Immature natural killer cell (primary cell): Measurements from ENCODE around the gene CRYBG1. TPM values are rescaled to one million over a fixed set of nuclear protein-coding genes. Genes with fewer than 3 reads are reported as not detected.

ENCODE experiments used
- DNase-seq, 3 donors: peaks; one replicate each; pipeline ENCODE4 v3.0.0; 2022; ENCODE audit warnings: mixed read lengths in 1 of 3
- H3K27ac Mint-ChIP-seq, 6 donors: one replicate each; pipeline ENCODE4 v1.8.0; 2020; ENCODE audit warnings: mixed read lengths in 6 of 6, mild to moderate bottlenecking in 5 of 6, inconsistent platforms in 4 of 6, moderate library complexity in 3 of 6
- H3K27me3 Mint-ChIP-seq, 3 donors: one replicate each; pipeline ENCODE4 v1.8.0; 2020 to 2021; ENCODE audit warnings: low read depth in 3 of 3, mild to moderate bottlenecking in 3 of 3, mixed read lengths in 3 of 3, moderate library complexity in 3 of 3, inconsistent platforms in 1 of 3
- H3K36me3 Mint-ChIP-seq, 3 donors: one replicate each; pipeline ENCODE4 v1.8.0; 2020; ENCODE audit warnings: mixed read lengths in 3 of 3, inconsistent platforms in 2 of 3, mild to moderate bottlenecking in 2 of 3
- H3K4me1 Mint-ChIP-seq, 2 donors: one replicate each; pipeline ENCODE4 v1.8.0; 2020; ENCODE audit warnings: inconsistent platforms in 2 of 2, mild to moderate bottlenecking in 2 of 2, mixed read lengths in 2 of 2, moderate library complexity in 1 of 2
- H3K4me3 Mint-ChIP-seq, 5 donors: one replicate each; pipeline ENCODE4 v1.8.0; 2020; ENCODE audit warnings: mild to moderate bottlenecking in 5 of 5, mixed read lengths in 5 of 5, inconsistent platforms in 3 of 5, moderate library complexity in 3 of 5
- H3K9me3 Mint-ChIP-seq, 6 donors: one replicate each; pipeline ENCODE4 v1.8.0; 2020; ENCODE audit warnings: mild to moderate bottlenecking in 6 of 6, mixed read lengths in 6 of 6, inconsistent platforms in 4 of 6, moderate library complexity in 3 of 6
- polyA plus RNA-seq, 3 donors: library from polyadenylated mRNA; unstranded; fragments of 300-500 nt; fragmentation: Illumina TruSeq; gene quantifications; one replicate each; pipeline ENCODE4 v1.2.3, GENCODE V29; 2021

CRYBG1 gene
- polyA plus RNA-seq, 3 donors from 2014 or later: 0.42 to 8.4 (median 3.2) TPM

DNA sequence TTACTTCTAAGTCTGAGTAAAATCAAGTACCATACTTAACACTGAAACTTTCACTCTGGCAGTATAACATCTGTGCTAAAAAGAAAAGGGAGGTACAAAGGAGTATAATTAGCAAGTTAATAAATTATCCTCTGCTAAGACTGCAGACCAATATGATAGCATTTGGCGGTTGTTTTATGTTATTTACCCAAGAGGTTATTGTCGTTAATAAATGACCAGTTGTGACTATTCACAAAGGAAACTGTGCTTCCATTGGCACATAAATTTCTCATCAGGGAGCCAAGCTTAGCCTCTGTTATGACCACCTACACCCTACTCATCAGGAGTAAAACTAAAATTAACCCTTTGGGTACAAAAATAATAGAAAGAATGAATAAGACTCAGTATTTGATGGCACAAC, 86.5 kb downstream of the CRYBG1 start:
- H3K27me3 Mint-ChIP-seq: peaks cover 0 to 3% (median 2%) of the 10 kb centered on the region in 3 donors
- no peak for DNase-seq
- no peak overlapping the region for H3K27ac Mint-ChIP-seq
- H3K36me3 Mint-ChIP-seq: no peaks in the 10 kb centered on the region
- H3K4me1 Mint-ChIP-seq: peaks cover 13 to 15% of the 10 kb centered on the region in 2 donors
- H3K9me3 Mint-ChIP-seq: no peaks in the 10 kb centered on the region
- H3K4me3 Mint-ChIP-seq: no peak overlapping the region

DNA sequence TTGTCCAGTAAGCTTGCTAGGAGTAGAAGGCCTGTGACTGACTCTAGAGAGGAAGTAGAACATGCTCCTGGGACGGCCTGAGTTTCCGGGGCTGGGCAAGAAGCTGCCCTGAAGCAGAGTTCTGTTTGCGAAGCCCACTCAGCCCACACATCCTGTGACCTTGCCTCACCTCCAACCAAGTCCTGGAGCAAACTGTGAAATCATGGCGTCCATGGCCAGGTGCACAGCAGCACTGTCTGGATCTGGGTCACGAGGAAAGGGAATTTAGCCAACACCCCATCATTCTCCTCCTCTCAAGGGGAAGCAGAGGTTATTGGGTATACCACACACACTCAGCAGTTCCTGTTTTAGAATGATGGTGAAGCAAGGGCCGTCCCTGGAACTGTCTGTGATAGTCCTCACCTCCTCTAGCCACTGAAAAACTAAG, 87.5 kb downstream of the CRYBG1 start:
- H3K9me3 Mint-ChIP-seq: no peaks in the 10 kb centered on the region
- peak overlapping the region in 5 of 6 donors; percentile 15 to 67 (median 52) for H3K27ac Mint-ChIP-seq
- peak in 2 of 3 donors; percentile 13 to 16 for DNase-seq
- peaks cover 13 to 15% of the 10 kb centered on the region in 2 donors for H3K4me1 Mint-ChIP-seq
- peak overlapping the region in 3 of 5 donors; percentile 3 to 18 (median 14) for H3K4me3 Mint-ChIP-seq
- H3K27me3 Mint-ChIP-seq: peaks cover 0 to 2% (median 0%) of the 10 kb centered on the region in 3 donors
- no peaks in the 10 kb centered on the region for H3K36me3 Mint-ChIP-seq

DNA sequence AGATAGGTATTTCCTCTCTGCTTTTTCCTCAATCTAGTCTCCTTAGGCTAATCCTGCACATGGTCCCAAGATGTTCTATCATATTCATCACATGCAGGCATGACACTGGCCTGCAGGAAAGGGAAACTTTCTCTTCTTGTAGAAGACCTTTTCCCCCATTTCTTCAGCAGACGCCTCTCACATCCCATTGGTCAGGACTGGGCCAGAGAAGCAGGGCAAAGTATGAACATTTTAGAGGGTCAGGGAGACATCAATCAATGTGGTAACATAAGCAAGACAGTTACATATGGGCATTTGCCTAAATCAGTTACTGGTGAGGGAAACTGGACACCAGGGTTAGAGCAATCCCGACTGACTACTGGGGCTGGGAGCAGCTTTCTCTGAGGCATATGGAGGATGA, 90.1 kb downstream of the CRYBG1 start:
- H3K4me1 Mint-ChIP-seq: peaks cover 13 to 15% of the 10 kb centered on the region in 2 donors
- no peak for DNase-seq
- H3K9me3 Mint-ChIP-seq: no peaks in the 10 kb centered on the region
- H3K27me3 Mint-ChIP-seq: no peaks in the 10 kb centered on the region
- no peak overlapping the region for H3K27ac Mint-ChIP-seq
- H3K36me3 Mint-ChIP-seq: no peaks in the 10 kb centered on the region
- no peak overlapping the region for H3K4me3 Mint-ChIP-seq

DNA sequence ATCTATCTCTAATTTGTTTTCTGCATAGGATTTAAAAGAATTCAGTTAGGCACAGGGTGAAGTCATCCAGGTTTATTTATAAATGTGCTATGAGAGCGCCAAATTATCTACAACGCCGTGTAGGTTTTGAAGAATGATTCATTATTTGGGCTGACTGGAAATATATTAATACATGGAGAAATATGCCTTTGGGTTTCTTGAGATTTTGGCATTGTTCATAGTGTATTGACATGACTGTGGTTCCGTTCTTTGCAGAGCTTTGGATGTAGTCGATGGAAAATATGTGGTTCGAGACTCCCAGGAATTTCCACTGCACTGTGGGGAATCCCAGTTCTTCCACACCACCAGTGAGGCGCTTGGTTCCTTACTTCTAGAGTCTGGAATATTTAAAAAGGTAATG, 90.9 kb downstream of the CRYBG1 start:
- no peak for DNase-seq
- H3K27me3 Mint-ChIP-seq: no peaks in the 10 kb centered on the region
- peaks cover 13 to 15% of the 10 kb centered on the region in 2 donors for H3K4me1 Mint-ChIP-seq
- H3K36me3 Mint-ChIP-seq: no peaks in the 10 kb centered on the region
- H3K4me3 Mint-ChIP-seq: no peak overlapping the region
- no peaks in the 10 kb centered on the region for H3K9me3 Mint-ChIP-seq
- H3K27ac Mint-ChIP-seq: no peak overlapping the region

DNA sequence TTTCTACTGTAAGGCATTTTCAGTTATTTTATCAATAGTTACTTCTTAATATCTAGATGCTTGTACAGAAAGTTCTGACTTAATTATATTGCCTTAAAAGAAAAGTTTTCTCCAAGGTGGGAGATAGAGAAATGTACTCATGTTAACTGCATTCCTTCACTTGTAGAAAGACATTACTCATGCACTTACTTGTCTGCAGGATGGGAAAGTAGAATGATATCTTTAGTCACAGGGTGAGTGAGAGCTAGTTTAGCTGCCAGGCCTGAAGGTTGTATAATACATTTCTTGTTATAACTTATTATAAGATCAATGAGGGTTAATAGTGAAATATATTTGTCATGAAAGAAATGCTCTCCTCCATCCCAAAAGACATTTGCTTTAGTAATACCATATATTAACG, 92.1 kb downstream of the CRYBG1 start:
- no peak overlapping the region for H3K4me3 Mint-ChIP-seq
- H3K36me3 Mint-ChIP-seq: no peaks in the 10 kb centered on the region
- H3K27ac Mint-ChIP-seq: no peak overlapping the region
- peaks cover 11 to 12% of the 10 kb centered on the region in 2 donors for H3K4me1 Mint-ChIP-seq
- no peaks in the 10 kb centered on the region for H3K9me3 Mint-ChIP-seq
- H3K27me3 Mint-ChIP-seq: peaks cover 0 to 1% (median 0%) of the 10 kb centered on the region in 3 donors
- DNase-seq: no peak

DNA sequence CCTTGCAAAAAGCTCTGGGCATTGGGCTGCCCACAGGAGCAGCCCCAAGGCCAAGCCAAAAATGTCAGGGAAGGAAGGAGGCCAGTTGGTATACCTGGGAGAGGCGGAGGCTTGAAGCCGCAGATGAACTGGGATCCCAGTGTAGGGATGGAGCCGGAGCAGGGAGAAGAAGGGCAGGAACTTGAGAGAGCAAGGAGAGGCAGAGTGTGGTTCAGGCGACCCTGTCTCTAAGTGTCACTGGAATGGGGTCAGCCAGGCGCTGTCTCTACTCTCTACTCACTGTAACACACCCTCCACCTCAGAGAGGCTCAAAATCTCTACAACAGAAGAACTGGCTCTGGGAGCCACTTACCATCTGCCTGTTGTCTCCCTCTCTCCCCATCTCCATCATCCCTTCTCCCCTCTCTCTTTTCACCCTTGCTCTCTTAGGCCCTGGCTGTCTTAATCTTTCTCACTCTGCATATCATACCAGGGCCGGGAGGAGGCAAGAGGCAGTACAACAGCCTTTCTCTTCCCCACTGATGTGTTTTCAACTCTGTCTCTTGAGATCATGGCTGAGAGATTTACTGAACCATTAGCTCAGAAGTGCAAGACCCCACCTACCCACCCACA, 93.3 kb downstream of the CRYBG1 start:
- Mint-ChIP-seq H3K9me3 (no peaks in the 10 kb centered on the region), H3K4me1 (no peaks in the 10 kb centered on the region), H3K27ac (no peak overlapping the region), H3K36me3 (no peaks in the 10 kb centered on the region), H3K4me3 (no peak overlapping the region), H3K27me3 (peaks cover 0 to 2% (median 0%) of the 10 kb centered on the region in 3 donors)
- no peak for DNase-seq

DNA sequence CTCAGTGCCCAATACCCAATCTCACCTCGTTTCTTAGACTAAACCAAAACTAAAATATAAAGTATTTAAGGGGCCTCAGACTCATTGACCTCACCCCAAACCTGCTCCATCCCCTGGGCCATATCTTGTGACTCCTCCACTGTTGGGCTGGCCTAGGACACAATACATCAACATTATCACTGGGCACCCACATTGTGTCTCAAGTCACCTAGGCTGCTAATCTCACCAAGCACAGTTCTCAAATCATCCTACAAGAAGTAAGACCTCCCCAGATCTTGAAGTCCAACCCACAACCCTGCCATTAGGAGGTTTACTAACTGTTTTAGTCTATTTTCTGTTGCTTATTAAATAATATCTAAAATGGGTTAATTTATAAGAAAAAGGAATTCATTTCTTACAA, 96.2 kb downstream of the CRYBG1 start:
- no peak overlapping the region for H3K4me3 Mint-ChIP-seq
- H3K4me1 Mint-ChIP-seq: no peaks in the 10 kb centered on the region
- H3K36me3 Mint-ChIP-seq: no peaks in the 10 kb centered on the region
- DNase-seq: no peak
- peaks cover 2 to 6% (median 2%) of the 10 kb centered on the region in 3 donors for H3K27me3 Mint-ChIP-seq
- no peak overlapping the region for H3K27ac Mint-ChIP-seq
- no peaks in the 10 kb centered on the region for H3K9me3 Mint-ChIP-seq

DNA sequence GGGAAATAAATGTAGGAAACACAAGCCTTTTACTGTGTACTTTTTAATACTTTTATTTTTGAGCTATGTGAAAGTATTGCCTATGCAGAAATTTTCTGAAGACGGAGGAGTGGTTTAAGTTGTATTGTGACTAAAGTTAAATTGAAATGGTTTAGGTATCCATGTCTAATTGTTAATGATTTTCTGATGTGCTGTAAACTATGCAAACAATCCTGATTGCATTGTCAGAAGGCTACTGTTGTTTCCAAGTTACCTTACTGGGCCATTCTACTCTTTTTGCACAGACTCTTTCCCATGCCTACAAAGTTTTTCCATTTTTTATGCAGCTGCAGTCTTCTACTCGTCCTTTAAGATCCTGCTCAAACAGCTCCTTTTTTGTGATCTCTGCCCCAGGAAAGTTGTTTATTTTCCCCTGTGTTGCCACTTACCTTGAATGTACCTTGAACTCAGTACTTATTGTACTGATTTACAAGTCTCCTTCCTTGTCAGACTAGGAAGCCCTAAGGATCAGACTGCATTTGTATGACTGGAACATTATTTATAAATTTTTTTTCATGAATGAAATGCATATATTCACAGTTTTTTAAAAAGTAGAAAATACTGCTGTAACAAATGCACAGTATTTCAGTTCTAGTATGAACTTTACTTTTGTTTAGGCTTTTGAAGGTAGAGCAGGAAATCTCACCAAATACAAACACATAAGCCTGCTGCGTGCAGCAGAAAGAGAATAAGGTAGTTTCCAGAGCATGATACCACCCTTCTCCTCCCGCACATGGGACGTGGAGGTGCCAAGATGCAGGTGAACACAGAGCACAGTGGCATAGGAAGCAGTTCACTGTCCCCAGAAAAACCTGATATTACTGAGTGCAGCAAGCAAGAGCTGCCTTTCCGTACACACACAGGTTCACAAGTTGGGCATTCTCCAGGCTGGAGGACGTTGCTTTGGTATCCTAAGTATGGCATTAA, 97.8 kb downstream of the CRYBG1 start:
- no peaks in the 10 kb centered on the region for H3K4me1 Mint-ChIP-seq
- no peak for DNase-seq
- no peaks in the 10 kb centered on the region for H3K9me3 Mint-ChIP-seq
- no peak overlapping the region for H3K27ac Mint-ChIP-seq
- peaks cover 2 to 10% (median 5%) of the 10 kb centered on the region in 3 donors for H3K27me3 Mint-ChIP-seq
- H3K4me3 Mint-ChIP-seq: no peak overlapping the region
- no peaks in the 10 kb centered on the region for H3K36me3 Mint-ChIP-seq

DNA sequence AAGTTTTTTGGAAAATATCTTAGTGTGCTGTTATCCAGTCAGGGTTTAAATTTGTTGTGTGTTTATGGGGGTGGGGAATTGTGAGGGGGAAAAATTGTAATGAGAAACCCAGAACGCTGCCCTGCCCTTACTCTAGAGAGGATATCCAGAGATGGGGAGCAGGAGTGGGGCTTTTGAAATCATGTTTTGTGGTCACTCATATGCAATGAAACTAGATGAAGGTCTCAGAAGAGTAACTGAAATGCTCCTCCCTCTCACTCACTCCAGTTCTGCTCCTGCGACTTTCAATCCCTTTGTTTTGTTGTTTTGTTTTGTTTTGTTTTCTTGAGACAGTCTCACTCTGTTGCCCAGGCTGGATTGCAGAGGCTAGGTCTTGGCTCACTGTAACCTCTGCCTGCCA, 100.0 kb downstream of the CRYBG1 start:
- no peak for DNase-seq
- Mint-ChIP-seq H3K27ac (no peak overlapping the region), H3K9me3 (no peaks in the 10 kb centered on the region), H3K4me1 (no peaks in the 10 kb centered on the region), H3K27me3 (peaks cover 2 to 10% (median 5%) of the 10 kb centered on the region in 3 donors), H3K4me3 (no peak overlapping the region), H3K36me3 (no peaks in the 10 kb centered on the region)

DNA sequence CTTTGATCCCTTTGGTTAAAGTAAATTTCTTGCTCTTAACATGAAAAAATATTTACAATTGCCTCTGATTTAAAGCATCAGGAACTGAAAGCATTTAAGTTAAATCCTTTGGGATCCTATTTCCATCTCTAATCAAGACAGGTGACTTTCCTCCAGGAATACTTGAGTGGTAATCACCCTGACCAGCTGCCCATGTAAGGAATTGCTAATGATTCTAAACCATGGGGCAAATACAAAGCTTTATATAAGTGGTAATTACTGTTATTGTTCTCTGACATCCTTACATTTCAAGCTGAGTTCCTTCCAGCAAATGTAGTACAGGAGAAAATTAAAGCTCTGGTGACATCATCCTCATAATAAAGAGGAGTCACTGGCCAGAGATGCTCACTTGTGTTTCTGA, 100.6 kb downstream of the CRYBG1 start:
- DNase-seq: no peak
- no peaks in the 10 kb centered on the region for H3K9me3 Mint-ChIP-seq
- no peaks in the 10 kb centered on the region for H3K36me3 Mint-ChIP-seq
- peaks cover 2 to 12% (median 5%) of the 10 kb centered on the region in 3 donors for H3K27me3 Mint-ChIP-seq
- H3K4me3 Mint-ChIP-seq: no peak overlapping the region
- no peak overlapping the region for H3K27ac Mint-ChIP-seq
- no peaks in the 10 kb centered on the region for H3K4me1 Mint-ChIP-seq

DNA sequence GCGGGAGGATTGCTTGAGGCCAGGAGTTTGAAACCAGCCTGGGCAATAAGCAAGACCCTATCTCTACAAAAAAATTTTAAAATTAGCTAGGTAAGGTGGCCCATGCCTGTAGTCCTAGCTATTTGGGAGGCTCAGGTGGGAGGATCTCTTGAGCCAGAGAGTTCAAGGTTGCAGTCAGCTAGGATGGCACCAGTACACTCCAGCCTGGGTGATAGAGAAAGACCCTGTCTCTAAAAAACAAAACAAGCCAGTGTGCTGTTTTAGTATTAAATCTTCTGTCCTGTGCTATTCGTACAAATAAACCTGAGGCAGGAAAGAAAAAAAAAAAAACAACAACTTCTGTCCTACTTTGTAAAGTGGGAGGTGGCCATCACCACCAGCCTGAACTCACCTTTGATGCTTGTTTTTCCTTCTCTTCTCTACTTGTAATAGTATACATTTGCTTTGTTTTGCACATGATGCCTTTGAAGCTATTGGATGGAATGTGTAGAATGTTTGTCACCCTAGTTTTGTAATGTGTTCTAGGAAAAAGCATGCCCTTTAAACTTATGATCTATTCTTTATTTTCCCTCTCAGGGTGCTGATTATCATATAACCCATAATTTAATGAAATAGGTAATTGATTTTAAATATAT, 102.5 kb downstream of the CRYBG1 start:
- no peak overlapping the region for H3K4me3 Mint-ChIP-seq
- H3K27me3 Mint-ChIP-seq: peaks cover 0 to 15% (median 10%) of the 10 kb centered on the region in 3 donors
- H3K4me1 Mint-ChIP-seq: no peaks in the 10 kb centered on the region
- DNase-seq: no peak
- no peaks in the 10 kb centered on the region for H3K9me3 Mint-ChIP-seq
- H3K27ac Mint-ChIP-seq: no peak overlapping the region
- no peaks in the 10 kb centered on the region for H3K36me3 Mint-ChIP-seq

DNA sequence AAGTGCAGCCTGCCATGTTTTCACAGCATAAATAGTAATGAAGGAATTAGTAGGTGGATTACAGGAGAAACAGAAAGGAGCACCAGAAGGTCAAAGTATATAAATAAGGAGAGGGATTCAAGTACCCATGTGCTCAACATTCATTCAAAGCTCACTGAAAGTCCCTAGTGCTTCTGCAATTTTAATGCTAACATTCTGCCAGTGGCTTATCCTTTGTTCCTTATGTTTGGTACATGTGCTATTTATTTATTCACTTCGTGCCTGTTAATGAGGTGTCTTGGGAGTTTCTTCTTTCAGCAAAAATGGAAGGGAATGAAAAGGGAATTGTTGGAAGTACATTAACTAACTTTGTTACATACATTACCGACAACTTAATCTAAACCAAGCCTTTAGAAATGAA, 105.7 kb downstream of the CRYBG1 start:
- Mint-ChIP-seq H3K27me3 (peaks cover 3 to 13% (median 13%) of the 10 kb centered on the region in 3 donors), H3K27ac (no peak overlapping the region), H3K4me3 (no peak overlapping the region), H3K9me3 (no peaks in the 10 kb centered on the region), H3K4me1 (no peaks in the 10 kb centered on the region), H3K36me3 (peaks cover 0 to 6% (median 0%) of the 10 kb centered on the region in 3 donors)
- DNase-seq: no peak

DNA sequence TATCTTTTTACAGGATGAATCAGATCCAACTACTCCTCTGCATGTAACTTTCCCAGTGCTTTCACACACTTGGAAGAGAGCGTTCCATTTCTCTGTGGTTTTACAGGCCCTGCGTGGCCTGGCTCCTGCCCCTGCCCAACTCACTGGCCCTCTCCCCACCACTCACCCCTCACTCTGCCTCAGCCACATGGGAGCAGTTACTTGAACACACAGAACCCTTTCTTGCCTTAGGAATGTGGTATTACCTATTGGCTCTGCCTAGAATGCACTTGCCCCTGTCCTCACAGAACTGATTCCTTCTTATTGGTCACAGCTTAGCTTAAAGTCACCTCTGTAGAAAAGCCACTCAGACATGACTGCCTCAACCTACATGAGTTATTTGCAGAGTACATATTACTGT, 108.4 kb downstream of the CRYBG1 start:
- Mint-ChIP-seq H3K27ac (no peak overlapping the region), H3K36me3 (peaks cover 0 to 6% (median 0%) of the 10 kb centered on the region in 3 donors), H3K27me3 (peaks cover 3 to 10% (median 5%) of the 10 kb centered on the region in 3 donors), H3K4me3 (no peak overlapping the region), H3K9me3 (no peaks in the 10 kb centered on the region), H3K4me1 (no peaks in the 10 kb centered on the region)
- no peak for DNase-seq

DNA sequence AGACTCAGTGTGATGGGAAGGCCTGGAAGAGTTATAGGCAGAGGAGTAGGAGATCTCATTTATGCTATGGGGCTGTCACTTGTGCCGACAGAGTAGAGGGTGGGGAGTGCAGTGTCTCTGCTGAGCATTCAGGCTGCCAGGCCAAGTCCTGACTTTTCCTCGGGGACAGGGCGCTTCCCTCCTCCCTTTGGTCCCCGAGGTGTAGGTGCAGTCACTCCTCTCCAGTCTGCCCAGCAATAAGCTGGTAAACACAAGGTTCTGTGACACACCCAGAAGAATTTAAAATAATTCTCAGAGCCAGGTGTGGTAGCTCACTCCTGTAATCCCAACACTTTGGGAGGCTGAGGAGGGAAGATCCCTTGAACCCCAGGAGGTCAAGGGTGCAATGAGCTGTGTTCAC, 109.4 kb downstream of the CRYBG1 start:
- H3K9me3 Mint-ChIP-seq: no peaks in the 10 kb centered on the region
- no peak overlapping the region for H3K4me3 Mint-ChIP-seq
- peaks cover 3 to 10% (median 5%) of the 10 kb centered on the region in 3 donors for H3K27me3 Mint-ChIP-seq
- peaks cover 0 to 6% (median 0%) of the 10 kb centered on the region in 3 donors for H3K36me3 Mint-ChIP-seq
- no peak overlapping the region for H3K27ac Mint-ChIP-seq
- H3K4me1 Mint-ChIP-seq: no peaks in the 10 kb centered on the region
- DNase-seq: no peak
